Naive B cell (primary cell): ENCODE measurements around the gene PTPN3. TPM values are rescaled to one million over a fixed set of nuclear protein-coding genes. Genes with fewer than 3 reads are reported as not detected.

Experiments used
- ATAC-seq, 2 donors: fragments of 150-1000 bp; cut with Tn5 transposase; 2 replicates each; pipeline ENCODE4 v1.10.0; 2021; ENCODE audit warnings: low read depth in 2 of 2, mild to moderate bottlenecking in 2 of 2, moderate library complexity in 2 of 2
- DNase-seq: peaks from one replicate; pipeline ENCODE4 v3.0.0; 2022
- H3K27ac Mint-ChIP-seq, 6 donors: one replicate each; pipeline ENCODE4 v1.8.0; 2020 to 2022; ENCODE audit warnings: mild to moderate bottlenecking in 6 of 6, mixed read lengths in 6 of 6, moderate library complexity in 5 of 6, inconsistent platforms in 2 of 6
- H3K27me3 Mint-ChIP-seq, 3 donors: one replicate each; pipeline ENCODE4 v1.8.0; 2021 to 2022; ENCODE audit warnings: mixed read lengths in 3 of 3, mild to moderate bottlenecking in 1 of 3
- H3K36me3 Mint-ChIP-seq, 2 donors: one replicate each; pipeline ENCODE4 v1.8.0; 2020 to 2022; ENCODE audit warnings: mixed read lengths in 2 of 2, inconsistent platforms in 1 of 2, mild to moderate bottlenecking in 1 of 2
- H3K4me1 Mint-ChIP-seq, 3 donors: one replicate each; pipeline ENCODE4 v1.8.0; 2020 to 2022; ENCODE audit warnings: mixed read lengths in 3 of 3, inconsistent platforms in 1 of 3, mild to moderate bottlenecking in 1 of 3, moderate library complexity in 1 of 3
- H3K4me3 Mint-ChIP-seq, 8 donors: one replicate each; pipeline ENCODE4 v1.8.0; 2020 to 2022; ENCODE audit warnings: mild to moderate bottlenecking in 8 of 8, mixed read lengths in 8 of 8, moderate library complexity in 8 of 8, inconsistent platforms in 2 of 8
- H3K9me3 Mint-ChIP-seq, 7 donors: one replicate each; pipeline ENCODE4 v1.8.0; 2020 to 2022; ENCODE audit warnings: mixed read lengths in 7 of 7, mild to moderate bottlenecking in 5 of 7, inconsistent platforms in 2 of 7, moderate library complexity in 1 of 7
- polyA plus RNA-seq, 6 donors: library from polyadenylated mRNA; unstranded; fragments of 300-500 nt; fragmentation: Illumina TruSeq; gene quantifications; one replicate each; pipeline ENCODE4 v1.2.3, GENCODE V29; 2021; ENCODE audit warnings: low read depth in 6 of 6

Gene PTPN3
- polyA plus RNA-seq, 6 donors from 2014 or later, result not detected

DNA sequence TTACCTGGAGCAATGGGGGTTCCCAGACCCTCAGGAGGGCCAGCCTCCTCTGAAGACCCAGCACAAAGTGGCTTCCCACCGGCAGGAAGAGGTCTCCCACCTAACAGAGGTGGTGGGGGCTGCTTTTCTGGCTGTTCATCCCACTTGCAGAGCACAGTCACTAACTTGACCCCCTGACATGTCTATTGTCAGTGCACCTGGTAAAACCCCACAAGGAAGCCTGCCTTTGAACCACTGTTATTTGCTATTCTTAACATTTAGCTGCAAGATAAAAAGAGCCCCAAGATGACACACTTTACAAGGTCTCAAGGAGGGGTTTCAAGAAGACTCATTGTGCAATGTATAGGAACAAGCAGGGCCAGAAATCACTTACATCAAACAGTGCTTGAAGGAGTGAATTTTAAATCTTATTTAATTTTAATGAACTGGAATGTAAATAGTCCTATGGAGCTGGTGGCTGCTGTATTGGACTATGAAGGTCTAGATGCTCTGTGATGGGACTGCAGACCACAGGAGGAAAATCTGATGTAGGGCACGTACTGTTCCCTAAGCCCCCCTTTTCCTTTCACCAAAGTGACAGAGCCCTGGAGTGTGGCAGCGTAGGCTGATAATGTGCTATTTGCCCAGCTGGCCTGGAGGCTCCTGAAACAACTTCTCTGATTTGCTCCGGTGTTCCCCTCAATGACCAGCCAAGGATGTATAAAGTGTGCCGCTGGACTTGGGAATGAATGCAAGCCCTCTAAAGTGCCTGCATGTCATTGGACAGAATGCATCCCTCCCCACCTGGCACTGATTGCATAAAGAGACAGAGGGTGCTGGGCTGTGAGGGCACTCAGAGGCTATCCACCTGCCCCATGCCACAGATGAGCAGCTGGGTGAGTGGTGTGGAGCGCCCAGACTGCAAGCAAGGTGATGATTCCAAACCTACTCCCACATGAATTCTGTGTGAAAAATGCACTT, 80.2 kb downstream of the PTPN3 start:
- peak overlapping the region in 1 of 6 donors; percentile 75 for H3K27ac Mint-ChIP-seq
- no peak overlapping the region for H3K4me3 Mint-ChIP-seq
- peaks cover 23 to 31% (median 28%) of the 10 kb centered on the region in 3 donors for H3K27me3 Mint-ChIP-seq
- H3K9me3 Mint-ChIP-seq, result no peaks in the 10 kb centered on the region
- peaks cover 6 to 27% (median 16%) of the 10 kb centered on the region in 3 donors for H3K4me1 Mint-ChIP-seq
- no peak for DNase-seq
- no peak for ATAC-seq
- H3K36me3 Mint-ChIP-seq, result peaks cover 0 to 5% of the 10 kb centered on the region in 2 donors

DNA sequence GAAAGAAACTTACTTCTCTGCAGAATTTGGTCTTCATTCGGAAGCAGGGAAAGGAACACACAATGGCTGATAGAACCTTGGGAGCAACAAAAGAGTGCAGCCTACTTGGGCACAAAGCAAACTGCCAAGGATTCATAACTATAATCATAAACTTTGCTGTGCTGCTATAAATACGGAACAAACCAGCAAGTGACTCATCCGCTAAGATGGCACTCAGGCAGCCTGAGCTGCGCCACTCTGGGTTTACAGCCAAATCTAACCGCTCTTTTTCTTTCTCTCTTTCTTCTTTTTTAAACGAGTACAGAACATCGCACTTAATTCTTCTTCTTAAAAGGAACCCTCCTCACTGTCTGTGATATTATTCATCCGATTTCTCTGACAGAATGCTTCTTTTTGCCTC, 81.1 kb downstream of the PTPN3 start:
- H3K27me3 Mint-ChIP-seq, result peaks cover 23 to 31% (median 28%) of the 10 kb centered on the region in 3 donors
- peak overlapping the region in 1 of 6 donors; percentile 75 for H3K27ac Mint-ChIP-seq
- DNase-seq (no peak), ATAC-seq (no peak)
- no peak overlapping the region for H3K4me3 Mint-ChIP-seq
- H3K9me3 Mint-ChIP-seq, result no peaks in the 10 kb centered on the region
- H3K4me1 Mint-ChIP-seq, result peaks cover 6 to 31% (median 16%) of the 10 kb centered on the region in 3 donors
- peaks cover 0 to 5% of the 10 kb centered on the region in 2 donors for H3K36me3 Mint-ChIP-seq

DNA sequence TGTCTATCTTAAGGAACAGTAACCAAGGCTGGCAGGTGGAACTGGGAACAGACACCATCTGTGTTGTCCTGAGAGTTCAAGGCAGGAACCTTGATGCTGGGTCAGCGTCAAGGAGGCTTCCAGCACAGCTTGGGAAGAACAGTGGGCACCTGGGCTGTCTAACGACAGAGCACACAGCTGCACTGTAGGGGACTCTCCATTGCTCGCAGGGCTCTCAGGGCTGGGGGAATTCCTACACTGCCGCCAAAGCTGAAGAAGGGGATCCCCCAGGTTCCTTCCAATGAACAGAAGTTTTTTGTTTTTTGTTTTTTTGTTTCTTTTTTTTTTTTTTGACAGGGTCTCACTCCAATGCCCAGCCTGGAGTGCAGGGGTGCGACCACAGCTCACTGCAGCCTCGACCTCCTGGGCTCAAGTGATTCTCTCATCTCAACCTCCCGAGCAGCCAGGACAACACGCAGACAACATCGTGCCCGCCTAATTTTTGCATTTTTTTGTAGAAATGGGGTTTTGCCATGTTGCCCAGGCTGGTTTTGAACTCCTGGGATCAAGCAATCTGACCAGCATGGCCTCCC, 81.9 kb downstream of the PTPN3 start:
- peaks cover 0 to 5% of the 10 kb centered on the region in 2 donors for H3K36me3 Mint-ChIP-seq
- peaks cover 10 to 34% (median 16%) of the 10 kb centered on the region in 3 donors for H3K4me1 Mint-ChIP-seq
- DNase-seq, result no peak
- peak overlapping the region in 3 of 6 donors; percentile 59 to 84 (median 65) for H3K27ac Mint-ChIP-seq
- ATAC-seq, result peak; percentile 84 to 89
- H3K4me3 Mint-ChIP-seq, result peak overlapping the region in 5 of 8 donors; percentile 7 to 57 (median 22)
- H3K27me3 Mint-ChIP-seq, result peaks cover 23 to 28% (median 27%) of the 10 kb centered on the region in 3 donors
- no peaks in the 10 kb centered on the region for H3K9me3 Mint-ChIP-seq

DNA sequence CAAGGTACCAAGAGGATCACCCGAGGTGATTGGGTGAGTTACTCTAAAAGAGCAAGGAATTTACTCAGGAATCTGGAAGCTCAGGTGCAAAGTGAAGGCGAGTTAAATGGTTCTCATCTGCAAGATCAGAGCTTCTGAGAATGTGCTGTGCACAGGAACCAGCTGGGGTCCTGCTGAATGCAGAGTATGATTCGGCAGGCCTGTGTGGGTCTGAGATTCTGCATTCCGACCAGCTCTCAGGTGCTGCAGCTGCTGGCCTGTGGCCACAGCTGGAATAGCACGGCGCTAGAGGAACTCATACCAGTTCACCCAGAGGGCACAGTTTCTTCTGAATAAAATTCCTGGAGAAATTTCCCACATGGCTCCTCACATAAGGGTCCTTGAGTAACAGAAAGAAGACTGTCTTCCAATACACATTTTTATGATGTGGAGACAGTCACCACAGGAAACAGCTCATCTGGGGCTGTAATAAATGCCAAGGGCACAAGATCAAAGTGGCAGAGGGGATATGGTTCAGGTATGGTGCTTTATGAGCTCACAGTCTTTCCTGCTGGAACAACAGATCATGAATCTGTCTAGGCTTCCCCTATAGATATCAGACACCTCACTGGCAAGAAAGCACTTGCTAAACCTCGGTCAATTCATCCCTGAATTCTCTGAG, 83.9 kb downstream of the PTPN3 start:
- ATAC-seq (no peak), DNase-seq (no peak)
- no peaks in the 10 kb centered on the region for H3K9me3 Mint-ChIP-seq
- no peak overlapping the region for H3K4me3 Mint-ChIP-seq
- peaks cover 10 to 34% (median 16%) of the 10 kb centered on the region in 3 donors for H3K4me1 Mint-ChIP-seq
- peaks cover 0 to 5% of the 10 kb centered on the region in 2 donors for H3K36me3 Mint-ChIP-seq
- H3K27me3 Mint-ChIP-seq, result peaks cover 23 to 28% (median 26%) of the 10 kb centered on the region in 3 donors
- H3K27ac Mint-ChIP-seq, result peak overlapping the region in 4 of 6 donors; percentile 4 to 71 (median 40)

DNA sequence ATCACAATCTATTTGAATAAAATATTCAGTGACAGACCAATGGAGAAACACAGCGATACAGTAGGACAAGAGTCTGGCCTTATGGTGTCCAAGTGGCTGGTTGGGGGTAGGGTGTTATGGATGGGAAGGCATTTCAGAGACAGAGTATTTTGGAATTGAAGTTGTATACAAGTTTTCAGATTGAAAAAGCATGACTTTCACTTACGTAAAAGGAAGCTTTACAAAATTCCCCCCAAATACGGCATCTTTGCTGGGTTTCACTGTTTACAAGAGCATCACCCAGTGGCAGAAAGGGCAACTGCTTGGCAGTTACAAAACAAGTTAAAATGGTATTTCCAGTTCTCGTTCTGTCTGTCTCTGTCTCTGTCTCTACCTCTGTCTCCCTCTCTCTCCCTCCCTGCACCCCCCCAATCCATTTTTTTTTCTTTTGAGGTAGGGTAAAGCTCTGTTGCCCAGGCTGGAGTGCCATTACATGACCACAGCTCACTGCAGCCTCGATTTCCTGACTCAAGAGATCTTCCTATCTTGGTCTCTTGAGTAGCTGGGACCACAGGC, 86.2 kb downstream of the PTPN3 start:
- Mint-ChIP-seq H3K4me3 (no peak overlapping the region), H3K27me3 (peaks cover 17 to 21% (median 19%) of the 10 kb centered on the region in 3 donors), H3K9me3 (no peaks in the 10 kb centered on the region), H3K27ac (peak overlapping the region in 4 of 6 donors; percentile 19 to 82 (median 57)), H3K36me3 (no peaks in the 10 kb centered on the region), H3K4me1 (peaks cover 4 to 20% (median 7%) of the 10 kb centered on the region in 3 donors)
- DNase-seq (no peak), ATAC-seq (peak; percentile 29 to 38)

DNA sequence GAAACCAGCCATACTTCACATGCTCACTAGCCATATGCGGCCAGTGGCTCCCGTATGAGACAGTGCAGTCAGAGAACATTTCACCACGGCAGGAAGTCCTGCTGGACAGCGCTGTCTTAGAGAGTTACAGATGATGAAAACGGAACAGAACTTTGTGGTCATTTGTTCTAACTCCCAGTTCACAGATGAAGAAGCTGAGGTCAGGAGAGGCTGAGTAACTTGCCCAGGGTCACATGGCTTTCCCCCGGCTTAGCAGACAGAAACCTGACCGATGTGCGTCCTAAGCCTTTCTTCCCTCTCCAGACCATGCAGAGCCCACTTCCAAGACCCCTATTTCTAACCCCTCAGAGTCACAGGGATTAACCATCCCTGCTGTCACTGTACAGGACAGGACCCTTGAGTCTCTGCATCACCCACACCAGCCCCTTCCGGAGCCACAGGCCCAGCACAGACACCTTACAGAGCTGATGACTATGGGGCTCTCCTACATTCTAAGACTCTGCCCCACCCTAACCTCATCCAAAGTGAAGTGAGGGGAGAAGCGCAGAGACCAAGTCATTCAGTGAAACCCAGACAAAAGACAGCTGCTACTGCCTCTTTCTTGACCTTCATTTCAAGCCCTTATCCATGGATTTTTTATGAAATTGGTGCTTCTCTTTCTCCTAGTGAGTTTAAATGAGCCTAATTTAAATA, 86.9 kb downstream of the PTPN3 start:
- Mint-ChIP-seq H3K36me3 (no peaks in the 10 kb centered on the region), H3K9me3 (no peaks in the 10 kb centered on the region), H3K4me1 (peaks cover 4 to 15% (median 7%) of the 10 kb centered on the region in 3 donors), H3K4me3 (peak overlapping the region in 1 of 8 donors; percentile 62), H3K27ac (peak overlapping the region in 4 of 6 donors; percentile 19 to 90 (median 84)), H3K27me3 (peaks cover 21 to 23% (median 22%) of the 10 kb centered on the region in 3 donors)
- ATAC-seq (peak in 1 of 2 donors; percentile 24), DNase-seq (no peak)

DNA sequence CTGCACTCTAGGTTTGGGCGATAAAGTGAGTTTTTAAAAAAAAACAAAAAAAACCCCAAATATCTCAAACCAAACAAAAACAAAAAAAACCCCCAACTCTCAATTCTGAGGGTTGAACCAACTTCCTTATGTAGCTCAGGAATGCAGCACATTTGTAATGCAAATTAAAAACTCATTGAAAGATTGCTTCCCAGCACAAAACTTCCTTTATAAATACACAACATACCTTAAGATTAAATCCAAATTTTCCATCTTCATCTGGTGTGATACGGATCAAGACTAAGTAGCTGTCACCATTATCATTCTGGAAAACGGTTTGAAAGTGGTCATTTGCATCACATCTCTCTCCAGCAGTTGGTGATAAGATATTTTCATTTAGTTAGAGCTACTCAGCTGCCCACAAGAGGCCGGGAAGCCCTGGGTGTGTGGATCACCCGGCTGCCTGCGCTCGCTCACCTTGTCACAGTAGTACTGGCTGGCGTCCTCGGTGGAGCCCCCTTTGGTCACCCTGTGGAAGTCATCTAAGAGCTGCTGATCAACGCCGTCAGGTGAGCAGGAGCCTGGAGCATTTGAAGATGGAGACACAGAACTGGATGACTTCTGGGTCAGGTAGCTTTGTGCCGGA, 88.2 kb downstream of the PTPN3 start:
- H3K36me3 Mint-ChIP-seq, result no peaks in the 10 kb centered on the region
- peaks cover 11 to 23% (median 16%) of the 10 kb centered on the region in 3 donors for H3K27me3 Mint-ChIP-seq
- H3K27ac Mint-ChIP-seq, result no peak overlapping the region
- no peak overlapping the region for H3K4me3 Mint-ChIP-seq
- ATAC-seq, result no peak
- DNase-seq, result no peak
- H3K9me3 Mint-ChIP-seq, result no peaks in the 10 kb centered on the region
- H3K4me1 Mint-ChIP-seq, result peaks cover 0 to 7% (median 4%) of the 10 kb centered on the region in 3 donors

DNA sequence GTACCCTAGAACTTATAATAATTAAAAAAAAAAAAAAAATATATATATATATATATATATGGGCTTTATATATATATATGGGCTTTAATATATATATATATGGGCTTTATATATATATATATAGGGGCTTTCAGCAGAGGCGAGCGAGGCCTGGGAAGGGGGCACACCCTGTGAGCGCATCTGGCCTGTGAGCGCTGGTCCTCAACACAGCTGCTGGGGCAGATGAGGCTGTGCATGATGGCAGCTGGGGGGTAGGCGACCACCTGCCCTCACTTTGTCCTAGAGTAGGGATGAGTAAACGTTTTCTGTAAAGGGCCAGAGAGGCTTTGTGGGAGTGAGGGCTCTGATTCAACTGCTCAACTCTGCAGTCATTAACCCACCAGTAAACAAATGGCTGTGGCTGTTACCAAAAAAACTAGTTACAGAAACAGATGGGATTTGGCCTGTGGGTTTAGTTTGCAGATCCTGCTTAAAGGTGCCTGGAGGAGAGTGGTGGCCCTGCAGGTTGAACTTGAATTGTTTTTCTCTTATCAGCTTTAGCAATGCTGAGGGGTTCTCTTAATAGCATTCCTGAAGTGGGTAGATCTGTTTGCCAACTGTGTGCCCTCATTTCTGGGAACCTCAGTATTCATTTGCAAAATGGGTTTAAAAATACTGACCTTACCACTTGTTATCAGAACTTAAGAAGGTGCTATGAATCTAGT, 89.2 kb downstream of the PTPN3 start:
- peaks cover 0 to 4% of the 10 kb centered on the region in 2 donors for H3K36me3 Mint-ChIP-seq
- peaks cover 15 to 29% (median 18%) of the 10 kb centered on the region in 3 donors for H3K27me3 Mint-ChIP-seq
- no peaks in the 10 kb centered on the region for H3K9me3 Mint-ChIP-seq
- ATAC-seq, result no peak
- H3K27ac Mint-ChIP-seq, result no peak overlapping the region
- peaks cover 0 to 7% (median 4%) of the 10 kb centered on the region in 3 donors for H3K4me1 Mint-ChIP-seq
- DNase-seq, result no peak
- H3K4me3 Mint-ChIP-seq, result no peak overlapping the region

DNA sequence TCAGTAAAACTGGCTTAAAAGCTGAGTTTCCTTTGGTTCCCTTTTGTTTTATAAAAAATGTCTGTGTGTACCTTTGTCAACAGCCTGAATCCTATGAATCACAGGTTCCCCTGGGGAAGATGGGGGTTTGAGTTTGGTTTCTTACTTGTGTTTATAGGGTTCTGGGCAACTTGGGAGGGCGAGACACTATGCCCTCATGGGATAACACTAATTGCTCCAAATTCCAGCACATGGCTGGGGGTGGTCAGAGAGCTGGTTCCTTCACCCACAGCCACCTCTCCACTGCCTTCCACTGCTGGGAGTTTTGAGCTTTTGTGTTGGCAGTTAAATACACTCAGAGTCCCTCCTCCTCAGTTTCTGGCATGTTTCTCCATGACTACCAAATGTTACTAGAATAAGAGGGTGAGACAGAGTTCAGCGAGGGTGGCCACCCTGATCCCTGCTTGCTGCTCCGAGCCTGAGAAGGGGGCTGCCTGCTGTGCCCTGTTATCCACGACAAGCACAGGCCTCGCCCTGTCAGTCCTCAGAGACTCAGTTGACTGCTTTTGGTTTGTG, 94.3 kb downstream of the PTPN3 start:
- H3K9me3 Mint-ChIP-seq, result no peaks in the 10 kb centered on the region
- no peak for ATAC-seq
- H3K27ac Mint-ChIP-seq, result no peak overlapping the region
- peaks cover 24 to 46% (median 30%) of the 10 kb centered on the region in 3 donors for H3K27me3 Mint-ChIP-seq
- H3K36me3 Mint-ChIP-seq, result peaks cover 0 to 8% of the 10 kb centered on the region in 2 donors
- DNase-seq, result no peak
- H3K4me1 Mint-ChIP-seq, result peaks cover 0 to 20% (median 13%) of the 10 kb centered on the region in 3 donors
- H3K4me3 Mint-ChIP-seq, result no peak overlapping the region

DNA sequence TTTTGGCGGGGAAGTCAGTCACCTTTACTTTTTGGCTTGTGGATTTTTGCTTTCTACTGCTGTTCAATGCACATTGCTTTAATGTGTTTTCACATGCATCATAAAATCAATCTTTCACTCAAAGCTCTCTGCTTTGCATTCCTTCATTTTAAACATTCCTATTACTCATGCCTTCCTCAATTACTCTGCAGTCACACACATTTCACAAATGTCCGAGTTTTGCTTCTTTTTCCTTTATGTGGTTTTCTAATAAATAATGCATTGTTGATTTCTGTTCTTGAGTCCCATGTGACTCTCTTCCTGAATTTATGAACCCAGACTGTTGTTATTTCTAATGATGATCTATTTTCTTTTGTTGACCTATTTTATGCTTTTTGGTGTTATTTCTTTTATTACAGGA, 95.0 kb downstream of the PTPN3 start:
- no peak for DNase-seq
- ATAC-seq, result no peak
- peaks cover 0 to 20% (median 13%) of the 10 kb centered on the region in 3 donors for H3K4me1 Mint-ChIP-seq
- no peaks in the 10 kb centered on the region for H3K9me3 Mint-ChIP-seq
- peaks cover 0 to 8% of the 10 kb centered on the region in 2 donors for H3K36me3 Mint-ChIP-seq
- no peak overlapping the region for H3K4me3 Mint-ChIP-seq
- no peak overlapping the region for H3K27ac Mint-ChIP-seq
- peaks cover 30 to 52% (median 31%) of the 10 kb centered on the region in 3 donors for H3K27me3 Mint-ChIP-seq

DNA sequence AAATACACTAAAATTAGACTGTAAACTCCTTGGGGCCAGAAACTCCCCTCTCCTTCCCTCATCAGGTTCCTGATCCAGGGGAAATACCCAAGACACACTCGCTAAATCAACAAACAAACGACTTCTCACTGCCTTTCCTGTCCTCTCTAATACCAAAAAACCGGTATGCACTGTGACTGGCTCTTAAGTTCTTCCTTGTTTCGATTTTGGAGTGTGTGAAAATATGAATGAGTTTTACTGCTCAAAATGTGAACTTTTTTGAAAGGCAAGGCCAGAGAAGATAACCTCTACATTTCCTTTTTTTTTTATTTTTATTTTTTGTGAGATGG, 96.2 kb downstream of the PTPN3 start:
- peak overlapping the region in 1 of 6 donors; percentile 63 for H3K27ac Mint-ChIP-seq
- H3K4me3 Mint-ChIP-seq, result no peak overlapping the region
- H3K9me3 Mint-ChIP-seq, result no peaks in the 10 kb centered on the region
- peaks cover 0 to 20% (median 13%) of the 10 kb centered on the region in 3 donors for H3K4me1 Mint-ChIP-seq
- ATAC-seq (peak; percentile 23 to 44), DNase-seq (no peak)
- peaks cover 0 to 8% of the 10 kb centered on the region in 2 donors for H3K36me3 Mint-ChIP-seq
- H3K27me3 Mint-ChIP-seq, result peaks cover 32 to 53% (median 35%) of the 10 kb centered on the region in 3 donors
